Gastroesophageal sphincter (tissue), 4 donors: ENCODE measurements around the gene CIB2. TPM values are rescaled to one million over a fixed set of nuclear protein-coding genes. Genes with fewer than 3 reads are reported as not detected.

Experiments
- ATAC-seq: fragments of 150-250 bp; one replicate; pipeline ENCODE4 v1.9.1; 2016; ENCODE audit warnings: mild to moderate bottlenecking, moderate library complexity
- H3K27ac ChIP-seq, 4 donors: fragments of 200-600 bp; sonication (generic) in 3 of 4; 1 replicate in 3 of 4; 2 replicates in 1 of 4; pipeline ENCODE4 v1.5.1; 2016 to 2019
- H3K27me3 ChIP-seq: fragments of 200-600 bp; sonication (generic); one replicate; pipeline ENCODE4 v1.5.1; 2019
- H3K36me3 ChIP-seq, 2 donors: fragments of 200-600 bp; sonication (generic); one replicate each; pipeline ENCODE4 v1.5.1; 2019; ENCODE audit warnings: control low read depth in 1 of 2
- H3K4me1 ChIP-seq, 3 donors: fragments of 200-600 bp; sonication (generic); 1 replicate in 2 of 3; 2 replicates in 1 of 3; pipeline ENCODE4 v1.5.1; 2016 to 2019; ENCODE audit warnings: control low read depth in 2 of 3
- H3K4me3 ChIP-seq, 2 donors: fragments of 200-600 bp; sonication (generic); one replicate each; pipeline ENCODE4 v1.5.1; 2019; ENCODE audit warnings: mild to moderate bottlenecking in 1 of 2, moderate library complexity in 1 of 2
- H3K9me3 ChIP-seq, 3 donors: fragments of 200-600 bp; sonication (generic); one replicate each; pipeline ENCODE4 v1.5.1; 2017 to 2019; ENCODE audit warnings: control low read depth in 2 of 3
- CTCF ChIP-seq, 4 experiments: fragments of 200-600 bp in 2 of 4; fragments of 450-650 bp in 2 of 4; sonication (generic) in 1 of 4; IDR thresholded peaks; one replicate each; pipeline ENCODE4 v1.5.1; 2017 to 2019; ENCODE audit warnings: antibody characterized with exemption in 4 of 4, mild to moderate bottlenecking in 2 of 4, moderate library complexity in 2 of 4
- EP300 ChIP-seq: sonication (generic); formaldehyde crosslinking; IDR thresholded peaks from one replicate; pipeline ENCODE4 v1.6.1; 2017; ENCODE audit warnings: antibody characterized with exemption, mild to moderate bottlenecking
- POLR2A ChIP-seq, 2 donors: fragments of 450-650 bp; IDR thresholded peaks; one replicate each; pipeline ENCODE4 v1.6.1; 2017; ENCODE audit warnings: antibody characterized with exemption in 2 of 2, mild to moderate bottlenecking in 2 of 2, moderate library complexity in 1 of 2
- POLR2AphosphoS5 ChIP-seq: sonication (generic); formaldehyde crosslinking; IDR thresholded peaks from one replicate; pipeline ENCODE4 v1.6.1; 2017; ENCODE audit warnings: antibody characterized with exemption
- WGBS, 2 donors: methylation state at CpG; one replicate each; pipeline ENCODE4 v1.1.5; 2018; ENCODE audit warnings: low coverage in 1 of 2; 5-methylcytosine and 5-hydroxymethylcytosine counted together
- total RNA-seq, 4 donors: library from RNA; depleted of rRNA; stranded (reverse); fragments of >200 nt; gene quantifications; one replicate each; pipeline ENCODE4 v1.1.0, GENCODE V29; 2016

CIB2 gene
- total RNA-seq, 4 donors from 2014 or later, result 3.0 to 17.4 (median 8.8) TPM

GRCh38 chr15:78170848-78171773 is 39.9 kb upstream of the CIB2 start:
- no peaks in the 10 kb centered on the region for H3K4me1 ChIP-seq
- H3K27ac ChIP-seq, result no peak overlapping the region
- TF ChIP-seq CTCF (IDR thresholded peaks at IDR 0.05), result no peak
- TF ChIP-seq POLR2A (IDR thresholded peaks at IDR 0.05), result no peak
- no peak for TF ChIP-seq POLR2AphosphoS5
- TF ChIP-seq EP300, result no peak
- ATAC-seq, result no peak
- no peaks in the 10 kb centered on the region for H3K9me3 ChIP-seq
- no peak overlapping the region for H3K4me3 ChIP-seq
- 78% methylated on average over 14 of the region's 17 CpGs; no CpG with 5 or more reads in 1 of the 2 donors for WGBS, 2 donors
- peaks cover 0 to 85% of the 10 kb centered on the region in 2 donors for H3K36me3 ChIP-seq
- H3K27me3 ChIP-seq, result no peaks in the 10 kb centered on the region

- Histone ChIP-seq H3K36me3 (peaks cover 0 to 97% of the 10 kb centered on the region in 2 donors), H3K27me3 (no peaks in the 10 kb centered on the region), H3K4me3 (no peak overlapping the region), H3K9me3 (no peaks in the 10 kb centered on the region), H3K4me1 (no peaks in the 10 kb centered on the region), H3K27ac (no peak overlapping the region)
- TF ChIP-seq EP300 (no peak), POLR2AphosphoS5 (no peak), POLR2A (IDR thresholded peaks at IDR 0.05) (no peak), CTCF (IDR thresholded peaks at IDR 0.05) (no peak)
- no peak for ATAC-seq
- 78 to 82% methylated on average over 5 of the region's 5 CpGs for WGBS, 2 donors
These were observed 37.4 kb upstream of the CIB2 start for GRCh38 chr15:78168608-78169007.

- Histone ChIP-seq H3K4me1 (no peaks in the 10 kb centered on the region), H3K27me3 (no peaks in the 10 kb centered on the region), H3K27ac (no peak overlapping the region), H3K4me3 (no peak overlapping the region), H3K9me3 (no peaks in the 10 kb centered on the region), H3K36me3 (peaks cover 0 to 100% of the 10 kb centered on the region in 2 donors)
- ATAC-seq, result no peak
- TF ChIP-seq POLR2AphosphoS5 (no peak), CTCF (IDR thresholded peaks at IDR 0.05) (no peak), POLR2A (IDR thresholded peaks at IDR 0.05) (no peak), EP300 (no peak)
- 86 to 88% methylated on average over 10 of the region's 10 CpGs for whole genome bisulfite sequencing, 2 donors
These were observed 36.1 kb upstream of the CIB2 start for GRCh38 chr15:78167227-78167888.

- no peaks in the 10 kb centered on the region for H3K4me1 ChIP-seq
- TF ChIP-seq POLR2AphosphoS5 (no peak), POLR2A (IDR thresholded peaks at IDR 0.05) (no peak), EP300 (no peak), CTCF (IDR thresholded peaks at IDR 0.05) (no peak)
- no peak overlapping the region for H3K27ac ChIP-seq
- H3K36me3 ChIP-seq, result peaks cover 0 to 100% of the 10 kb centered on the region in 2 donors
- WGBS, 2 donors, result 90% methylated on average over 2 of the region's 2 CpGs
- no peak for ATAC-seq
- no peaks in the 10 kb centered on the region for H3K9me3 ChIP-seq
- no peak overlapping the region for H3K4me3 ChIP-seq
- H3K27me3 ChIP-seq, result no peaks in the 10 kb centered on the region
These were observed 32.8 kb upstream of the CIB2 start for GRCh38 chr15:78164010-78164409.
